Gastroesophageal sphincter (tissue), 3 donors: ENCODE results near the gene PFKL.

Source experiments
- EP300 ChIP-seq: sonication (generic); formaldehyde crosslinking; IDR thresholded peaks from one replicate; pipeline ENCODE4 v1.6.1; 2017; ENCODE audit warnings: antibody characterized with exemption, mild to moderate bottlenecking
- TF ChIP-seq, protein P1 (sequence below), 4 experiments: fragments of 200-600 bp in 2 of 4; fragments of 450-650 bp in 2 of 4; sonication (generic) in 1 of 4; IDR thresholded peaks; one replicate each; pipeline ENCODE4 v1.5.1; 2017 to 2019; ENCODE audit warnings: antibody characterized with exemption in 4 of 4, mild to moderate bottlenecking in 2 of 4, moderate library complexity in 2 of 4

DNA sequence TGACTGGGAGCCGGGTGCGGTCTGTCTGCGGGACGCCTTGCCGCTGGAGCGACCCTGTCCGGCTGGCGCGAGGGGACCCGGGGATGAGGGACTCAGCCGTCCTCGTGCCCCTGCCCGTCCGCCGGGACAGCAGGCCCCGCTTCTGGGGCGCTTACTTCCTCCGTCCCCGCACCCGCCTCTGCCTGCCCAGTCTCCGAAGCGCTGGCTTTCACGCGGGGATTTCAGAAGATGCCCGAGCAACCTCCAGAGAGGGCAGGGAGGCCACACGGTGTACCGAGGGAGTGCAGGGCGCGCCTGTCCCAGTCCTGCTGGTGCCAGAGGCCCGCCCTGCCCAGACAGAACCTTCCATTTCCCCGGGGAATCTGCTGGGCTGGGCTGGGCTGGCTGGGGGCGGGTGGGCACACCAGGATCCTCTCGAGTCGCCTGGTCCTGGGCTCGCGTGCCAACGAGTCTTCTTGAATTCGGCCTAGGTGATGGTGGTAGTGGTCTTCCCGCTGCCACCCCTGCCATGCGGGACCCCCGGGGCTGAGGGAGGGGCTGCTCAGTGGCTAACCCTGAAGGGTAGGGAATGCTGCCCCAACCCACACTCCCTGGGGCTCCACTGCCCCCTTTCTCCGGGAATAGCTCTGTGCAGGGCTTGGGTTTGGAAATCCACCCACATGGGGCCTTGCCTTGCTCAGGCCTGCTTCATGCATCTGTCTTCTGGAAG, 51.1 kb downstream of the PFKL start:
- TF ChIP-seq, protein P1, sequence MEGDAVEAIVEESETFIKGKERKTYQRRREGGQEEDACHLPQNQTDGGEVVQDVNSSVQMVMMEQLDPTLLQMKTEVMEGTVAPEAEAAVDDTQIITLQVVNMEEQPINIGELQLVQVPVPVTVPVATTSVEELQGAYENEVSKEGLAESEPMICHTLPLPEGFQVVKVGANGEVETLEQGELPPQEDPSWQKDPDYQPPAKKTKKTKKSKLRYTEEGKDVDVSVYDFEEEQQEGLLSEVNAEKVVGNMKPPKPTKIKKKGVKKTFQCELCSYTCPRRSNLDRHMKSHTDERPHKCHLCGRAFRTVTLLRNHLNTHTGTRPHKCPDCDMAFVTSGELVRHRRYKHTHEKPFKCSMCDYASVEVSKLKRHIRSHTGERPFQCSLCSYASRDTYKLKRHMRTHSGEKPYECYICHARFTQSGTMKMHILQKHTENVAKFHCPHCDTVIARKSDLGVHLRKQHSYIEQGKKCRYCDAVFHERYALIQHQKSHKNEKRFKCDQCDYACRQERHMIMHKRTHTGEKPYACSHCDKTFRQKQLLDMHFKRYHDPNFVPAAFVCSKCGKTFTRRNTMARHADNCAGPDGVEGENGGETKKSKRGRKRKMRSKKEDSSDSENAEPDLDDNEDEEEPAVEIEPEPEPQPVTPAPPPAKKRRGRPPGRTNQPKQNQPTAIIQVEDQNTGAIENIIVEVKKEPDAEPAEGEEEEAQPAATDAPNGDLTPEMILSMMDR (IDR thresholded peaks at IDR 0.05), result no peak
- no peak for TF ChIP-seq EP300
